HG02840 (cell line): ENCODE data around the gene LANCL3.

ENCODE experiments used
- ATAC-seq: cut with Tn5 transposase; IDR thresholded peaks from one replicate; pipeline ENCODE4 v1.9.1; 2021; ENCODE audit warnings: mild to moderate bottlenecking, moderate library complexity, moderate number of reproducible peaks; ENCODE audit not compliant: unreplicated experiment, low FRiP score

The LANCL3 gene

DNA sequence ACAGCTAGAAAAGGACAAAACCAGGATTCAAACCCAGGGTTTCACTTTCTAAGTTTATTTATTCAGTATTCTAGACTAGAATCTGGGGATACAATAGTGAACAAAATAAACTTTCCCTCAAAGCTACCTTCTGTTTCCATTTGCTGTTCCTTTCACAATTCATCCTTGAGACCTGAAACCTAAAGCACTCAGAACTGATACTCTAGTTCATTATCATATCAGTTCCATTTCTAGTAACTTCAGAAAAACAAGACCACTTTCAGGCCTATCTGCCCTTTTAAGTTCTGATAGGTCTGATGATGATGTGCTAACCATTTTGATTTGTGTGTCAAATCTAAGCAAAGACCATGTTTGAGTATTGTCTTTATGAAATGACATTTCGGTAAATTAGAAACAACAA is 106.3 kb downstream of the LANCL3 start:
- no peak for ATAC-seq

DNA sequence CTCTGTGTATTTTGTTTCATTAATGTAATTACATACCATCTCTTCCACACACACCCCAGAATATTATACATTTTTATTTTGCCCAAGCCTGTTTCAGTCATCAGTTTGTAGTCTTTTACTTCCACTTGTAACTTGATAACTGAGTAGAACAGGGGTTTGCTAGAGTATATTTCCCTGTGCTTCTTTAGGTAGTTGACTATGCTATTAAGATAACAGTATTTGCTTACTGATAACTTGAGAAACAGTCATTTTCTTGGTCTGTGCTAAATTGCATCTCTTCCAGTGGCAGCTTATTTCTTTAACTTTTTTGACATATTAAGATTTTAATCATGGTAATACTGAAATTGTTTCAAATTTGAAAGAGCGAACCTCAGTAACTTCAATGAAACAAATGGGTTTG is 107.1 kb downstream of the LANCL3 start:
- no peak for ATAC-seq

DNA sequence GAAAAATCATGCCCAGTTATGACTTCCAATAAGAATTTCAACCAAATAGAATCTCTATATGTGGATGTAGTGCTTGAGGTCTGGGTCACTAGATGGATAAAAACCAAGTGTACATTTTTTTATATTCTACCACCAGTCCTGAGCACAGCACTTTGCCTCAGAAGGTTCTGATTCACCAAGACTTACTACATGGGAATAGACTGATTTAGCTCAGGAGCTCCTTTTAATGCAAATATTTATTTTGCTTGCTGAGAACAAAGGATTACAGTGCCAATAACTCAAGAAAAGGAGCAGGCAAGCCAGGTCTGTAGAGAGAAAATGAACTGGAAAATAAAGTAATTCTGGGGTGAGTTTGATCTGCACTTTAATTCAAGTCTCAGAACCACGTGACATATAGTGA is 107.8 kb downstream of the LANCL3 start:
- no peak for ATAC-seq

DNA sequence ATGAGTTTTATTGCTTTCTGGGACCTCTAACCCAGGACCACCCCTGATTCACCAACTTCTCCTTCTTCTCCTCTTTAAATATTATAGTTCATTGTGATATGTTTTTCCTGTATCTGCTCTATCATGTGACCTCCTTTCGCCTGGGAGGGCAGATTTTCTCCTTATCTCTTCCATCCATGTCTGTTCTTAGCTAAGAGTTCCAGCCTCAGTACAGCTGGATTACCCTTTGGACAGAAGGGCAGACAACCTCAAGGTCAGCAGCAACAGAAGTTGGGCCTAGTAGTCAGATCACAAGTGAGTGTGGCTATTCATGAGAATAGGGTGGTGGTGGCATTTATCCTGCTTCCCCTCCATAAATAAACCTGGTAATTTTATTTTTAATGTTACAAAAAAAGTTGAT is 108.4 kb downstream of the LANCL3 start:
- no peak for ATAC-seq

DNA sequence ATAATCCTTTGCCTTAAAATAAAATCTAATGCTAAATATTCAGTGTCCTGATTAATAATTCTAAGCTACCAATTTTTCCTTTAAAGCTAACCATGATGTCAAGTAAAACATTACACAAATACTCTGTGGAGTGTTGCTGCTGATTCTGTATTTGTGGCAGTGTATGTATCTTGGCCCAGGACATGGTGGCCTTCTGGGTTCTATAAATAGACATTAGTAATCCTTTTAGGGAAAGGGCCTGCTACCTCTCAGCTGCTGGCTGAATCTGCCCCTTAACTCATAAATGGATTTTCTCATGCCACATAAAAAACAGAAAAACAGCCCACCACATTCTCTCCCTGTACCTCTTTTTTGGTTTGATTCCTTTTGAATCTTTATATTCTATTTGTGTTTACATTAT is 113.0 kb downstream of the LANCL3 start:
- no peak for ATAC-seq

DNA sequence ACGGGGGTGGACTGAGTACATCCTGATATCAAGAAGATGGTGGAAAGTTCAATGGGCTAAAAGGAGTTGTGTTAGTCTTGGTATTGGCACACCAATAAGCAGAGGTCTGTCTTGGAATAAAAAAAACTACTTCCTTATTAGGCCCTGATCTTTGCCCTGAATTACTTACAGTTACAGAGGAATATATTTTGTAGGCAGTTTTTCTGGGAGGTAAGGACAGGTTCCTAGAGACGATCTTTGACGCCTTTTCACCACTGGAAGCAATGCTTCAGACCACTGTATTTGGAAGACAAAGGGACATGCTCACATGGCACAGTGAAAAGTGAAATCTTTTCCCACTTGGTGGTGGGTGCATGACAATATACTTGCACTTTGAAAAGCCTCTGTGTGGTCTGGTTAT is 113.5 kb downstream of the LANCL3 start:
- no peak for ATAC-seq

DNA sequence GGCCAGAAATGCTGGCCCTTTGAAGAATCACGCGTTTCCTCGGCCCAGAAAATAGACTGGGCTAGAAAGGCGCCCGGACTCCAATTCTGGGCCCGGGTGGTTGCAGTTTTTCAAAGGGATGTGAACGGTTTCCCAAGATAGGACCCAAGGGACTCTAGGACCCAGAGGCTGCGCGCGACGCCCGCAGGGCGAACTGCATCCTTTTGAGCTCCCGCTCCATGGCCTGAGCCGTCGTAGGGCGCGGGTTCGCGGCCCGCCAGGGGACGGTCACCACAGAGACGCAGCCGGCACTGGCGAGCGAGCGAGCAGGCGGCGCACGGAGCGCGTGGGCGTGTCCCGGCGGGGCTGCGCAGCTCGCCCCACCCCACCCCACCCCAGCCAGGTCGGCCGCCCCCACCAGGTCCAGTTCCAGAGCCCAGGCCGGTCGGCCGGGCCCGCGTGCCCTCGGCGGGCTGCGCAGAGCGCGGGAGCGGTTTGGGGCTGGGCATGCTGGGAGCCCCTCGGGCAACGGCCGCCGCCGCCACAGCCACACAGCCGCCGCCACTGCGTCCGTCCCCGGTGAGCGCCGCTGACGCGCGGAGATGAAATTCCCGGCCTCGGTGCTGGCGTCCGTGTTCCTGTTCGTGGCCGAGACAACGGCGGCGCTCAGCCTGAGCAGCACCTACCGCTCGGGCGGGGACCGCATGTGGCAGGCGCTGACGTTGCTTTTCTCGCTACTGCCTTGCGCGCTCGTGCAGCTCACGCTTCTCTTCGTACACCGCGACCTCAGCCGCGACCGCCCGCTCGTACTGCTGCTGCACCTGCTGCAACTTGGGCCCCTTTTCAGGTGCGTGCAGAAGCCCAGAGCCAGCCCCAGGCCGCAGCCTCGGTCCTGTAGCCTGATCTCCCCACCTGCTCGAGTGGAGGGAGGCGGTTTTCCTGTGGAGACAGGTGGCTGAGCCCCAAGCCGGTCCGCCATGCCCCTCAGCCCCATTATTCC is 114.2 kb downstream of the LANCL3 start, which contains the start of gene XK:
TSS of gene XK (plus strand) at position 411 of the 979 bp plus-strand sequence. CDS start at position 582, 171 bp downstream.
- no peak for ATAC-seq

DNA sequence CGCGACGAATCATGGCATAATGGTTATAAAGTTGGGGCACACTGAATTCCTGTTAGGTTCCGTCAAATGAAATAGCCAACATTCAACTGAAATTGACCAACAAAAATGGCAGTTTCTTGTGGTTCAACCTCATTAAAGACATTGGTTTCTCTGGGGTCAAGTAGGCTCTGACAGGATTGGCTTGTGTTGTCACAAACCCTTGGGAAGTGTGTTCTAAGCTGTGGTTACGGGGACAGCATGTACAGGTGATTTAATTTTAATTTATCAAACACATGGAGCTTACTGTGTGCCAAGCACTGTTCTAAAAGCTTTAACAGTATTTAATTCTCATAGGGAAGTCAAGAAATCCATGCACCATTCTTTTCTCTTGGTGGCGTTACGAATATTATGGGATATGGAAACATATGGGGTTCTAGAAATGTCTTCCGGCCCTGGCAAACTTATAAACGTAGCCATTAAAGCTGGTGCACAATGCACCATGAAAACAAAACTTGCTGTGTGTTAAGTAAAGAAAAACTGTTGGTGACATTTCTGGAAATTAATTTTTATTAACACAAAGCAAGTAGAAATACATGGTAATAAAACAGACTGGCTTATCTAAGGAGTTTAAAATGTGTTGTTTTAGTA is 115.0 kb downstream of the LANCL3 start:
- no peak for ATAC-seq

DNA sequence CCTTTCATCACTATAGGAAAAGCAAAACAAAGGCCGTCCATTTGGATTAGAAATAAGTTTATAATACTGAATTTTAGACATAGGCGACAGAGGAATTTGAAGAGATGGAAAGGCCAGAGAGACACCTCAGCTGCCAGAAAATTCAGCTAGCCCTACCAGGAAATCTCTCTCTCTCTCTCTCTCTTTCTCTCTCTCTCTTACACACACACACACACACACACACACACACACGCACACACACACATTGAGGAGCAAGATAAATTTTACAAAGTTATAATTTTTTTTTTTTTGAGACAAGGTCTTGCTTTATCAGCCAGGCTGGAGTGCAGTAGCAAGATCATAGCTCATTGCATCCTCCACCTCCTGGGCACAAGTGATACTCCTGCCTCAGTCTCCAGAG is 115.5 kb downstream of the LANCL3 start:
- ATAC-seq: no peak

DNA sequence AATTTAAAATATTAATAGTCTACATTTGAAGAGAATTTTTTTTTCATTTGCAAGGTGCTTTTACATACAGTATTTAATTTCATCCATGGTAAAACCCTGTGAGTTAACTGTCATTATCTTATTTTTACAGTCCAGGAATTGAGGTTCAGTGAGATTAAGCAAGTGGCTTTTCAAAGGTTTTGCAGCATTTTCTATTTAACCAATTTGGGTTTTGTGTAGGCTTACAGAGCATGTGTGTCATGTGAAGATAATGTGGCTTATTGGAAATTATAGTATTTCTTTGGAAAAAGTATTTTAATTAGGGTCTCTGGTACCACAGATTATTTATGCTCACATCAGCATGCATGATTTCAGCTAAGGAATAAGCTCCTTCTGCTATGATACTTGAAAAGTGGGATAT is 118.7 kb downstream of the LANCL3 start:
- no peak for ATAC-seq

DNA sequence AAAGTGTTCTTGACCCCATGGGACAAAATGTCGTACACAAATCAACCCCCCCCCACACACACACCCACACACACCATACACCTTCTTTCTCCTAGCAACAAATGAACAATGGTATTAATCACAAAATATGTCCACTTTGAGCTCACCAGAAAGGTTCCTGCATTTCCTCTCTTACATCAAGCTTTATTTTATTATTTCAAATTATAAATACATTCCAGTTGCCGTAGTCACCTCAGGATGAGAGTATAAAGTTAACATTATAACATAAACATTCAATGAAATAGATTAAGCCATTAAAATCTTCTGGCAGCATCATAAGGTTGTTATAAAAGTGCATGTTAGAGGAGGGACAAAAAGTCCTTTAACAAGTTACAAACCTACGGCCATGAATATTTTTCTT is 121.5 kb downstream of the LANCL3 start:
- ATAC-seq: no peak

DNA sequence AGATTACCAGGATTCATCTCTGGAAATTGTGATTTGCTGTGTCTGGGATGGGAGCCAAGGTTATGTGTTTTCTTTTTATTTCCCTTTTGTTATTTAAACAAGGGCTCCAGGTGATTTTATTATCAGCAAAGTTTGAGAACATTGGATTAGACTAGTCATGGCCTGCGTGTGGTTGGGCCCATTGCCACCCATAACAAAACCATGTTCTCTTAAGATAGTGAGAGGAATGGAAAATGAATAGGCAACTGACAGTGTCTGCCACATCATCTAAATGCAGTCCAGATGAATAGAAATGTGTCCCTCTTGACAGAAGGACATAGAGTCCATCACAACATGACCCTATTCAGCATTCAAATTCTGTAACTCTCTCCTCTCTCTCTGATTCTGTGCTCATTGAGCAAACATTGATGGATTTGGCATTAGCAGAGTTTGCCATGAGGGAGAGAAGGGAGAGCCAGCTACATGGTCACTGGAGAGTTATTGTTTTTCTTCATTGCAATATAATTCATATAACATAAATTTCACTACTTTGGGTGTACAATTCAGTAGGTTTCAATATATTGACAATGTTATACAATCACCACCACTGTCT is 125.8 kb downstream of the LANCL3 start:
- no peak for ATAC-seq

DNA sequence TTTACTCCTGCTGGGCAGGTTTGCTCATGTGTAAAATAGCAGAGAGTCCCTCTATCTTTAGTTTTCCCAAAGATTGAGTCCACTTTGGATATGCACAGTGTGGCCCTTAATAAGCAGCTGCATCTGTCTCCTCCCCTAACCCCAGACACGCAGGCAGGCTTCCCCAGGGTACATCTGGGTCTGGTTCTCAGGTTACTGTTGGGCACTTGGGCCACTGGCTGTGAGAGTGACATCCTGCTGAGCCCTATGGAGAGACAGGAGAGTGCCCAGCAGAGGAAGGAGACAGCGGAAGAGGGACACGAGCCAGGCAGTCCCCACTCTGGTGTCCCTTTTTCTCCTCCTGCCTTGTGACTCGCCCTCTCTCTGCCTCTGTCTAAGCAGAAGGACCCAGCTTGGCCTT is 130.1 kb downstream of the LANCL3 start:
- no peak for ATAC-seq

DNA sequence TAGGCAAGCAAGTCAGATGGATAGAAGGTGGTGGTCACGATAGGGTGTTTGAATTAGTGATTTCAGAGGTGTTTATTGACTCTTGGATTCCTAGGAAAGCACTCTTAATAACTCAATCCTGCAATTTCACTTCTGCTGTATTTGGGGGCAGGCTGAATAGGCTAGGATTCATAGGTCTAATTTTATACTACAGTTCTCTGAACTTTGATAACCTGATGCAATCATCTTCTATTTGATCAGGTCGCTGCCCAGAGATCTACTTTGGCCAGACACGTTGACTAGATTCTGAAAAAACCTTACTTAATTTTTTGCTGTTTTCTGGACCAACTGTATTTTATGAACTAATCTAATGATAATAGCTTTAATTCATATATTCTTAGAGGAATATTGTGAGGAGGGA is 140.5 kb downstream of the LANCL3 start:
- ATAC-seq: no peak

DNA sequence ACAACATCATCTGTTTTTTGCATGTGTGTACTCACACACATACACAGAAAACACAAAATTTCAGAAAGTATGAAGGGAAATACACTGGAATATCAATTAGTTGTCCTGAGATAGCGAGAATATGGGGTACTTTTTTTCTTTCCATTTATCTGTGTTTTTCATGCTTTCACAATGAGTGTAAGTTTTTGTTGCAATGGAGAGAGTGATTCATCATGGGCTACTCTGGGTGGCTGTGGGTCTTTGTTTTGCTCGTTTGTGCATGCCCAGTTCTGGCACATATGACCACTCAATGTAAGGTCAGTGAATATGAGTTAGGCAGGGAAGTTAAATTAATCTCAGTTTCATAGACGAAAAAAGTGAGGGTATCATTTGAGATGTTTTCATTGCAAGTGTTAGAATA is 141.0 kb downstream of the LANCL3 start:
- no peak for ATAC-seq

DNA sequence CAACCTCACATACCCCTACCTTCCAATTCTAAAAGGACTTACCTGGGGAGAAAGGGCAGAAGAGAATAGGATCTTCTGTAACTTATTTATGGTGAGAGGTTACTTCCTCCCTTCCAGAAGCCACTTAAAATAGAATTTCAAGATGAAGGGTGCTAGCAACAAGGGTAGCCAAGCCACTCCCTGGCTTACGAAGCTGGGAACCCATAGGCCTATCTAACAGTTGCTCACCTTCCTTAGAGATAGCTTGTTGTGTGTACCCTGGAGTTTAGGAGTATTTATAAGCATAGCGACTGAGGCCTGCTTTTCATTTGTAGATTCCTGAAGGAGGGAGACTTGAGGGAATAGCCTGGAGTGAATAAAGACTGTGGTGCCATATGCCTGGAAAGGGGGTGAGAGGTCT is 143.0 kb downstream of the LANCL3 start:
- no peak for ATAC-seq

DNA sequence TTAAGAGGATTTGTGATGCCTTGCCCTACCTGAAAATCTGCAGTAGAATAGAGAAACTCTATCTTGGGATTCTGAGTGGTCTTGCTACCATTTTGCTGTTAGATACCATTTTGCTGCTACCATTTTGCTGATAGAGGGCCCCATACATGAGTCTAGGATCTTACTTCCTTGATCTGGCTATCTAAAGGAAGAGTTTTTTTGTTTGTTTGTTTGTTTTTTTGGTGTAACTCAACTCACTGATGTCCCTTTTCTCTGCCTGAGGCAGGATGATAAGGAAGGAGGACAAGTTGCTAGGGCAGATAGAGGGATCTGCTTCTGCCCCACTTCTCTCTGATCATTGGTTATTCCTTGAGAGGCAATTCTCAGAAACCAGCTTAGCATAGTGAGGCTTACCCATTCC is 145.1 kb downstream of the LANCL3 start:
- ATAC-seq: no peak

DNA sequence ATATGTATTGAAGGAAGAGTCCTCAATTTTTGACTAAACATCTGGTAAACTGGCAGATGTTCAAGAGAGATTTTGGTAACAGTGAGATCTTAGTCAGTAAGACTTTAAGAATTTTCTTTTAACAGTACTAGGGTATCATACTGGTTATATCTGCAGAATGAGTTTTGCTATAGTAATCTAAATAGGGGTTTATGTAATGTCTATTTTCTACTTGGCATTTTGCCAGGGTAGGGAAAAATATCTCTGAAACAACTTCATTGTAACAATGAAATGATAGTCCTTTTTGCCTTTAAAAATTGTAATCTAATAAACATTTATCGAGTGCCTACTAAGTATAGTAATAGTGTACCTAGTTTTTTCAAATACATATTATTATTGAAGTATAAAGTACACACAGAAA is 146.2 kb downstream of the LANCL3 start:
- ATAC-seq: no peak

DNA sequence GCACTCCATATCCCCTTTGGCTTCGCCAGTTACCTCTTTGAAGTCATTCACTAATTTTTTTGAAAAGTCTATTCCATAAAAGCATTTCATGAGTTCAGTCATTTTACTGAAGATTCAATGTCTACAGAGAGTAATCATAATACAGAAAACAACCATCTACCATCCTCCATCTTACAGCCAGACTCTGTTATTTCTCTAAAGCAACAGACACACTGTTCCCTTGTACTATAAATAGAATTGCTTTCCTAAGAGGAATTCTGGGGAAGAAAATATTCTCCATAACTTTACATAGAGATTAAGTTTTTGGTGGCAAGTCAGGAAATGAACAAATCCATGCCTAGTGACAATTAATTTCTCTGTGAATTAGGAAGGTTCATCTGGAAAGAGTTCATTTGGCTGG is 151.1 kb downstream of the LANCL3 start:
- ATAC-seq: no peak

DNA sequence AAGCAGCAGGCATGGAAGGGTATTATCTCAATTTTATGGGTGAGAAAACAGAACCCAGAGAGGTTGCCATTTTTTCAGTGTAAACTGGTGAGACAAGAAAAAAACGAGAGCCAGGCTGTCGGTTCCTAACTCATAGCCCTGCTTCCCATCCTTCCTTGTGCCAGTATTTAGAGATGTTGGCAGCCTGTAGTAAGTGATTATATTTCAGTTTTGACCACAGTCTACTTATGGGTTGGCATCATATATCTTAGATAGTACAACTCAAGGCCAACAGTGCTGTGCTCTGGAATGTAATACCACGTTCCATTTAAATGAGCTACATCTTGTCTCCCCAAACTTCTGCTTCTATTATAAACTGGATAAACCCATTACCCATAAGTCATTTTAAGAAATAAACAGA is 154.9 kb downstream of the LANCL3 start:
- no peak for ATAC-seq
